ENCODE measurements around the gene TMEM141.
"Not testable (repeated sequence)": the region's sequence is repeated elsewhere in the genome, so short reads cannot be mapped to it uniquely, and the experiment has no call there.

TMEM141 gene

DNA sequence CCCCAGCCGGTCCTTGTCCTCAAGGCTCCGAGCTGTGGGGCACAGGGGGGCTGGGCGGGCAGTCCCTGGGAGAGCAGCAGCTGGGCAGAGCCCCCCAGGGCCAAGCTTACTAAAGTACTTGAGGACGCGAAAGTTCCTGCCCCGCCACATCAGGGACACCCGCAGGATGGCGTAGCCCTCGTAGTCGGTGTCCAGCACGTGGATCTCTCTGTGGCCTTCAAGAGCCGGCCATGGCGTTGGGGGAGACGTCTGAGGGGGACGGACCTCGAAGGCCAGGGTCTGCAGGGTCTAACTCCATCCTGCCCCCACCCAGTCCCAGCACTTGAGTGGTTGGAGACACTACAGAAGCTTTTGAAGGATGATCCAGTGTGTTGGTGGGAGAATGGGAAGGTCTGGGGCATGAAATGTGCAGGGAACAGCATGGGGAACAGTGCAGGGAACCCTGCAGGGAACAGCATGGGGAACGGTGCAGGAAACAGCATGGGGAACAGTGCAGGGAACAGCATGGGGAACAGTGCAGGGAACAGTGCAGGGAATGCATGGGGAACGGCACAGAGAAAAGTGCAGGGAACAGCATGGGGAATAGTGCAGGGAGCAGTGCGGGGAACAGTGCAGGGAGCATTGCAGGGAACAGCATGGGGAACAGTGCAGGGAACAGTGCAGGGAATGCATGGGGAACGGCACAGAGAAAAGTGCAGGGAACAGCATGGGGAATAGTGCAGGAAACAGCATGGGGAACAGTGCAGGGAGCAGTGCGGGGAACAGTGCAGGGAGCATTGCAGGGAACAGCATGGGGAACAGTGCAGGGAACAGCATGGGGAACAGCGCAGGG lies 35.6 kb upstream of the TMEM141 start:
- not testable (repeated sequence) for DNase-seq (ENCODE audit: low read depth, low spot score)

DNA sequence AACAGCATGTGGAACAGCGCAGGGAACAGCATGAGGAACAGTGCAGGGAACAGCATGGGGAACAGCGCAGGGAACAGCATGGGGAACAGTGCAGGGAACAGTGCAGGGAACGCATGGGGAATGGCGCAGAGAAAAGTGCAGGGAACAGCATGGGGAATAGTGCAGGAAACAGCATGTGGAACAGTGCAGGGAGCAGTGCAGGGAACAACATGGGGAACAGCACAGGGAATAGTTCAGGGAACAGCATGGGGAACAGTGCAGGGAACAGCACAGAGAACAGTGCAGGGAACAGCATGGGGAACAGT lies 35.1 kb upstream of the TMEM141 start:
- no peak for DNase-seq (ENCODE audit: low read depth, low spot score)

DNA sequence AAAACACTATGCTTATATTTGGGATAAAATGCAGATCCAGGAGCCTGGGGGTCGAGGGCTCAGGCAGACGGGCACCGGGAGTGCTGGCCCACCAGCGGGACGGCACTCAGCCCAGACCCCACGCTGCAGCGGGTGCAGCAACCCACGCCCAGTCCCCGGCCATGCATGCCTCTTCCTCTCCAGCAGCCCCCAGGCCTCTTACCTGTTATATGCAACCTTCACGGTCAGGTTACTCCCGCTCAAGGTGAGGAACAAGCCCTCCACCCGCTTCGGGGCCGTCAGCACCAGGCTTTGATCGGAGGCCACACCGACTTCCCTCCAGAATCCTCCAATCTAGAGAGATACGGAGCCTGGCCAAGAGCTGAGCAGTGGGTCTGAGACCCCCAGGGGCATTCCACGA lies 34.3 kb upstream of the TMEM141 start:
- DNase-seq (ENCODE audit: low read depth, low spot score) = no peak

DNA sequence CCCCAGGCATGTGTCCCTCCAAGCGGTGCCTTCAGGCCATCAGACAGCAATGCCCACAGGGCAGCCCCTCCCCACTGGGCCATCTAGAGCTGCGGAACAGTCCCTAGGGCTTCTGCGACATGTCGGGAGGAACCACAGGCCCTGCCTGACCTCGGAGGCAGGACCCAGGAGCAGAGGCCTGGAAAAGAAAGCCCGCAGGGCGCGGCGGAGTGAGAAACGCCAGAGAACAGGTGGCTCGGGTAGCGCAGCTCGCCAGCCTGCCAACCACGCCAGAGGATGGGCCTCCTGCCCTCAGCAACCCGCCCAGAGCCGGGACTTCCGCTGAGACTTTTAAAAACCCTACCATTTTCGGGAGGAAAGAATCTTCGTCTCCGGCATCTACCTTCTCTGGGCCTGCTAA lies 33.8 kb upstream of the TMEM141 start:
- no peak for DNase-seq (ENCODE audit: low read depth, low spot score)

DNA sequence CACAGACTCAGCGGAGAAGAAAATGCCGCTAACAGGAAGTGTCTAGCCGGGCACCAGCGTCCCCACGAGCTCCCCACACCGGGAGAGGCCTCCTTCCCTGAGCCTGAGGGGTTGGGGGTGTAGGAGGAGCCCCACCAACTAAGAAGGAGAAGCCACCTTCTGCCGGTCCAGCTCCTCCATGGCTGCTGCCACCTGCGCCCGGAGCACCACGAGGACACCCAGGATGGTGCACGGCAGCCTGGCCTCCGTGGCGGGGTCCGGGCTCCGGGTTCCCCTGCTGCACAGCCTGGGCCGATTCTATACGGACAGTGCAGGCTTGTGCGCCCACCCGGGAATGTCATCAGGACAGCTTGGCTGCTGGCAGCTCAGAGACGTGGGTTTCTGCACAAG lies 33.4 kb upstream of the TMEM141 start:
- no peak for DNase-seq (ENCODE audit: low read depth, low spot score)

DNA sequence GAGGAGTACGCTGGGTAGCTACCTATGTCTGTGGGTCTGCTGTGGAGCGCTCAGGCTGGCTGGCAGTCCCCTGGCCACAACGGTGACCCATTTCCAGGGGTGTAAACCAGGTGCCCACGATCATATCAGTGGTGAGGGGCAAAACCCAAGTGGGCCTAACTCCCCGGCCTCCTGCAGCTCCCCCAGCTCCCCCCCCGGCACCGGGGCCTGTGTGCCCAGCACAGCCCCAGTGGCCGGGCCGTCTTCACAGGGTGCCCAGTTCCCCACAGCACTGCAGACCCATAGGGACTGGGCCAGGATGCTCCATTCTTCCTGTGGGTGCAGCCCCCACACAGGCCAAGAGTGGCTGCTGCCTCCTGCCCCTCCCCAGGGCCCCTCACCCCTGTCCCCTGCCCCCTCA lies 32.1 kb upstream of the TMEM141 start:
- DNase-seq (ENCODE audit: low read depth, low spot score) = no peak

DNA sequence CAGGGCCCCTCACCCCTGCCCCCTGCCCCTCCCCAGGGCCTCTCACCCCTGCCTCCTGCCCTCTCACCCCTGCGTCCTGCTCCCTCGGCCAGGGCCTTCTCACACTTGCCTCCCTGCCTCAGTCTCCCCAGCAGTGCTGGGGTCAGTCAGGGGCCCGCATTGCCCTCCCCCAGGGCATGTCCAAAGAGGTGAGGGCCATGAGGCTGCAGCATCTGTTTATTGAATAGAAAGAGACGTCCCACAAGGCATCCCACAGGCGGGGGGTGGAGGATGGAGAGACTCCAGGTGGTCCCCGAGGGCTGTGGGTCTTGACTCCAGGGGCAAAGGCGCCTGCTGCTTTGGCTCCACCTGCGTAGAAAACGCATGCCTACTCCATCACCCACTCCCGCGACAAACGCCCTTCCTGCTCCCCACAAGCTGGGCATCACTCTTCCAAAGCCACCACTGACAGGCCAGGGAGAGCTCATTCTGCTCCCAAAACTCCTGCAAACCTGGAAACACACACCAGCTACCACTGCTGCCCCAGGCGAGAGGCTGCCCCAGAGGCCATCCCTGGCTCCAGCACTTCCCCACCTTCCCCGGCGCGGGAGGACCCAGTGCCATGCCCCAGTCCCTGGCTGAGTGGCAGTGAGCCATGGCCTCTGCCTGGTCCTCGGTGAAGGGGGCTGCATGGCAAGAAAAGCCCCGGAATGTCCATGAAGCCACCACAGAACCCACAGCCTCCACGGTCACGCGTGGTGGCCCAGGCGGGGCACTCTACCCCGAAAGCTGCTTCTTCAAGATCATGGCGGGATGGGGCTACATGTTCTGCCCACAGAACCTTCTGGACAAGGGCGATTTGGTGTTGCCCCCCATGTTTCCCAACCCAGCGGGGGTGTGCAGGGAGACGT lies 31.5 kb upstream of the TMEM141 start:
- DNase-seq (ENCODE audit: low read depth, low spot score) = no peak

DNA sequence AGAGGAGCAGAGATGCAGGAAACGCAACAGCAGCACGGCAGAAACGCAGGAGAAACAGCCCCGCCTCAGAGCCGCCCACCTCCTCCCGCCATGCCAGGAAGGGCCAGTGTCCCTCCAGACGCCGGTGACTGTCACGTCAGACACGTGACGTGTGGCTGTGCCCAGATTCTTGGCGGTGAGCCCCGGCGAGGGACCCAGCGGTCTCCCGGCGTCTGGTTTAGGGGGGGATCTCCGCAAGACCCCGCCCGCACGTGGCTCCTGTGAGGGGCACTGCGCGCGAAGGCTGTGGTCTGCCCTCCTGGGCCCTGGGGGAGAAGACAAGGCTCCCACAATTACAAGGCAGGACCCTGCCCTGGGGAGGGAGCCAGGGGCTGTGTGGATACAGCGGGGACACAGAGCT lies 30.7 kb upstream of the TMEM141 start:
- peak; percentile 36 for DNase-seq (ENCODE audit: low read depth, low spot score)

DNA sequence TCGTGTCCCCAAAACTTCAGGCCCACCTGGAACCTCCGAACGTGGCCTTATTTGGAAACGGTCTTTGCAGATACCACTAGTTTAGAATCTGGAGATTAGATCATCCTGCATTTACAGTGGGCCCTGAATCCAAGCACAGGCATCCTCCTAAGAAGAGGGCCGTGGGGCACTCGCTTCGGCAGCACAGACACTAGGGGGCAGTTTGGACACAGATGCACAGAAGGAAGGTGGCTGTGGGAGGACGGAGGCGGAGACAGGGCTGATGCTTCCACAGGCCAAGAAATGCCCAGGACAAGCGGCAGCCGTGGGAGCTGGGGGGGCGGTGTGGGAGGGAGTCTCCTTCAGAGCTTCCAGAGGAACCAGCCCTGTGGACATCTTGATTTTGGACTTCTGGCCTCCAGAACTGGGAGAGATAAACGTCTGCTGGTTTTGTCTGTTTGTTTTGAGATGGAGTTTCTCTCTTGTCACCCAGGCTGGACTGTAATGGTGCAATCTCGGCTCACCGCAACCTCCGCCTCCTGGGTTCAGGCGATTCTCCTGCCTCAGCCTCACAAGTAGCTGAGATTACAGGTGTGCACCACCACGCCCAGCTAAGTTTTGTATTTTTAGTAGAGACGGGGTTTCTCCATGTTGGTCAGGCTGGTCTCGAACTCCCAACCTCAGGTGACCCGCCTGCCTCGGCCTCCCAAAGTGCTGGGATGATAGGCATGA lies 30.2 kb upstream of the TMEM141 start:
- DNase-seq (ENCODE audit: low read depth, low spot score) = peak; percentile 73

DNA sequence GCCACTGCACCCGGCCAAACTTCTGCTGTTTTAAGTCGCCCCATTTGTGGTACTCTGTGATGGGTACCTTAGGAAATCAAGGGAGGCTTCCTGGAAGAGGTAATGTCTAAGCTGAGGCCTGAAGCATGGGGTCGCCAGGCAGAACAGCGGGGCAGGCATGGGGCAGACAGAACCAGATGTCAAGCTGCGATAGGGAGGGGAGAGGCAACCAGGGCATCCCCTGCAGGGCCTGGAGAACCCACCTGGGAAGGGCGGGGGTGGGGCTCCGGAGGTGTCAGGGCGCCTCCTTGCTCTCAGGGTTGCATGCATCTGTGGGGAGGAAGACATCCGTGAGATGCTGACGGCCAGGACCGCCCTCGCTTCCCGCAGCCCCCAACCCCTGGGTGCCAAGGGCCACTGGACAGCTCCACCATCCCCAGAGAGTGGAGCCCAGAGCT lies 29.6 kb upstream of the TMEM141 start:
- DNase-seq (ENCODE audit: low read depth, low spot score) = no peak

DNA sequence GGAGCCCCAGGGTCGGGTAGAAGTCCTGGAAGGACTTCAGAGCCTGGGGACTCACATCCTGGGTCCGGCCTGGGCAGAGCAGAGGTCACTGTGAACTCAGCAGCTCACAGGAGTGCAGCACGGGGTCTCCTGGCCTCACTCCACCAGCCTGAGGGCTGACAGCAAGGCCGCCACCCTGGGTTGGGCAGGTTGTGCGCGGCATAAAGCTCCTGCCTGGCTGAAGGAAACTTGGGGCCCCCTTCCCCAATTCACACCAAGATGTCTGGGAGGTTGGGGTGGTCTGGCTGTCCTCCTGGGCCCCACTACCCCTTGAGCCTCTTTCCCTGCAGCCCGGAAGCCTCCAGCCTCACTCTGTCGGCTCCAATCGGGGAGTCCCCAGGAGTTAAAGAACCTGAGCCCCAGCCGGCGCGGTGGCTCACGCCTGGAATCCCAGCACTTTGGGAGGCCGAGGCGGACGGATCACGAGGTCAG lies 28.9 kb upstream of the TMEM141 start:
- peak; percentile 43 for DNase-seq (ENCODE audit: low read depth, low spot score)

DNA sequence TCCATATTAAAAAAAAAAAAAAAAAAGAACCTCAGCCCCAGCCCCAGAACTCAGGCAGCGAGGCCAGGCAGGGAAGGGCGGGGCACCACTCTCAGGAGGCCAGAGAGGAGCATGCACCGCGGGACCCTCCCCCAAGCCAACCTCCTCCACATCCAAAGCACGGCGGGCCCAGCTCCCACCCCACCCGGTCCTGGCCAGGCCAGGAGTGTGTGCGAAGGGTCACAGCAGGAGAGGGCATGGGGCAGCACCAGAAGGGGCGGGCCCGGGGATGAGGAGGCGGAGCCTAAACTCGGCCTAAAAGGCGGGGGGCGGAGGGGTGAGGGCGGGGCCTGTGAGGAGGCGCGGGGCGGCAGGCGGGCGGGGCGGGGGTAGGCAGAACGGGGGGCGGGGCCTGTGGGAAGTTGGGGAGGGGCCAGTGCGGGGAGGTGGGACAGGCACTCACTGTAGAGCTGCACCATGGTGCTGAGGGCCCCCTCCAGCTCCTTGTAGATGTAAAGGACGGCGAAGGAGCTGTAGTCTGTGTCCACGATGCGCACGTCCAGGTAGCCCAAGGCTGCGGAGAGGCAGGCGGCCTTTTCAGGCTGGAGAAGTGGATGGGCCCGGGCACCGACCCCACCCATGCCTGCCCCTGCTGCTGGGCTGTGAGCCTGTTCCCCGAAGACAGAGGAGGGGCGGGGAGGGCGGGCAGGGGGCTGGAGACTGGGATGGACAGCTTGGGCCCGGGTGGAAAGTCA lies 28.1 kb upstream of the TMEM141 start:
- peak; percentile 96 for DNase-seq (ENCODE audit: low read depth, low spot score)

DNA sequence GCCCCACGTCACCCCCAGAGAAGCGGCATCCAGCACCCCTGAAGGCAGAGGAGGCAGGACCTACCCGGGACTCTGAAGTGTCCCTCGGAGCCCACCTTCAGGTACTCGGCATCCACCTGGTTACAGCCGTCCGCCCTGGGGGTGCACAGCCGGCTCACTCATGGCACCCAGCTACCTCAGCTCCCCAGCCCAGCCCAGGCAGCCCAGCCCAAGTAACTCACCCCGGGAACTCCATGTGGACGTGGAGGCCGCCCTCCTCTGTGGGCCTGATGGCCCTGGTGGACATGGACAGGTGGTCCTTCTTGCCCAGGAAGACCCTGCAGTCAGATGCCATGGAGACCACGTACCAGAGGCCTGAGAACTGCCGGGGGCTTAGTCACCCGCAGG lies 27.5 kb upstream of the TMEM141 start:
- DNase-seq (ENCODE audit: low read depth, low spot score) = no peak

DNA sequence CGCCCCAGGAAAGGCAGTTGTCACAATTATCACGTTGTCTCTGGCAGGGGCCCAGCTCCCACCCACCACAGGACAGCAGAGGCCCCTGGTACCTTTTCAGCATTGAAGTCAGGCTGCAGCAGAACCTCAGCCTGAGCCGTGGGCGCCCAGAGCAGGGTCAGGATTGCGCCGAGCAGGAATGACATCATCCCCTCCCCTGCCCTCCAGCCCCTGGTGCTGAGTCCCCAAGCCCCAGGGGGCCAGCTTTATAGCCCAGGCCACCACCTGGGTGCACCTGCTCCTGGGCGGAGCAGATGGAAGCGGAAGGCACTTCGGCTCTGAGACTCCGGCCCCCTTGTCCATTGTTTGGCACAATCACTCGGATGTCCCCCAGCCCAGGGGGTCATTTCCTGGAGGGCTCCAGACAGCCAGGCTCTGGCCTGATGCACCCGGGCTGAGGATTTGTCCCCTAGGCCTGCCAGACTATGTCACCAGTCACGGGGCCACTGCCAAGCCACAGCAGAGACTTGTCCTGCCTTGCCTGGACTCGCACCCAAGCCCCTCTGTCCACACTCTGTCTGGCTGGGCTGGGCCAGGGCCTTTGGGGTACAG lies 26.7 kb upstream of the TMEM141 start, which contains the start of gene LCN15:
LCN15 (minus strand) TSS at position 218 of the 591 bp plus-strand sequence; CDS start at position 188, 30 bp downstream.
- peak; percentile 46 for DNase-seq (ENCODE audit: low read depth, low spot score)

DNA sequence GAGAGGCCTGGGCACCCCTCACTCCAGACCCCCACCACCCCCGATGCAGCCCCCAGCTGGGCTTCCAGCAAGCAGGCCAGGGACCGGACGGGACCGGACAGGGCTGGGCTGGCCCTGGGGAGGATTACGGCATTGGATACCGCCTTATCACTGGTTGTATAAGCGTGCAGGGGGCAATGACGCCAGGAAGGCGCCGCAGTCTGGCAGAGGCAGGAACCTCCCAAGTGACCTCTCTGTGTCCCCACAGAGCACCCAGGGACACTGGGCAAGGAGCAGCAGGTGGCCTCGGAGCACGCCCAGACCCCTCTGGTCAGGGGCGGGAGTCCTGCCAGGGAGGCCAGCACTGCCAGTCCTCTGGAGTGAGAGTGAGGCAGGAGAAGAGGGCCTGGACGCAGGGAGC lies 26.1 kb upstream of the TMEM141 start:
- no peak for DNase-seq (ENCODE audit: low read depth, low spot score)

DNA sequence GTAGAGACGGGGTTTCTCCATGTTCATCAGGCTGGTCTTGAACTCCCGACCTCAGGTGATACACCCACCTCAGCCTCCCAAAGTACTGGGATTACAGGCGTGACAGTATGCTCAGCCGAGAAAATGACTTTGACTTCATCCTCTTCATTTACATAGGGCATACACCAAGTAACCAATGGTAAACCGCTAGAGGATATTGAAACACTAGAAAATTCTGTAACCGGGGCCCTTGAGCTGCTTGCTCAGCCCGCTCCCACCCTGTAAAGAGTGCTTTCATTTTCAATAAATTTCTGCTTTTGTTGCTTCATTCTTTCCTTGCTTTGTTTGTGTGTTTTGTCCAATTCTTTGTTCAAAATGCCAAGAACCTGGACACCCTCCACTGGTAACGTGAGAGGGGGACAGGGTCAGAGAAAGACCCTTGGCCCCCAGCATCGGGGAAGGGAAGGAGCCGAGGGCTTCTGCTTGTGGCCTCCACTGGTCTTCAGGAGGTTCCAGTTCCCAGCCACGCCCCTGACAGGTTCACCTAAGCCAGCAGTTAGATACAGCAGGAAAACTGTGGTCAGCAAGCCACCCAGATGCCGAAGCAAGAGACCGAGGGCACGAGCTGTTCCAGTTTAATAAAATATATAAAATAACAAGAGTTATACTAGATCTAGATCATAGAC lies 25.3 kb upstream of the TMEM141 start:
- not testable (repeated sequence) for DNase-seq (ENCODE audit: low read depth, low spot score)

DNA sequence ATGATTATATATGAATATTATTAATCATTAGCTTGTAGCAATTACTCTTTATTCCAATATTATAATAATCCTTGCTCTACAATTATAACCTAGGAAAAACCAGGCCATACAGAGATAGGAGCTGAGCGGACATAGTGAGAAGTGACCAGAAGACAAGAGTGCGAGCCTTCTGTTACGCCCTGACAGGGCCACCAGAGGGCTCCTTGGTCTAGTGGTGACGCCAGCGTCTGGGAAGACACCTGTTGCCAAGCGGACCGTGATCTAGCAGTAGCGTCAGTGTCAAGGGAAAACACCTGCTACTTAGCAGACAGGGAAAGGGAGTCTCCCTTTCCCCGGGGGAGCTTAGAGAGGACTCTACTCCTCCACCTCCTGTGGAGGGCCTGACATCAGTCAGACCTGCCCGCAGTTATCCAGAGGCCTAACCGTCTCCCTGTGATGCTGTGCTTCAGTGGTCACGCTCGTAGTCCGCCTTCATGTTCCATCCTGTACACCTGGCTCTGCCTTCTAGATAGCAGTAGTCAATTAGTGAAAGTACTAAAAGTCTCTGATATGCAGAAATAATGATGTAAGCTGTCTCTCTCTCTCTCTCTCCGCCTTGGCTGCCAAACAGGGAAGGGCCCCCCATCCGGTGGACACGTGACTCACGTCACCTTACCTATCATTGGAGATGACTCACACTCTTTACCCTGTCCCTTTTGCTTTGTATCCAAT lies 24.6 kb upstream of the TMEM141 start:
- DNase-seq (ENCODE audit: low read depth, low spot score) = peak; percentile 70

DNA sequence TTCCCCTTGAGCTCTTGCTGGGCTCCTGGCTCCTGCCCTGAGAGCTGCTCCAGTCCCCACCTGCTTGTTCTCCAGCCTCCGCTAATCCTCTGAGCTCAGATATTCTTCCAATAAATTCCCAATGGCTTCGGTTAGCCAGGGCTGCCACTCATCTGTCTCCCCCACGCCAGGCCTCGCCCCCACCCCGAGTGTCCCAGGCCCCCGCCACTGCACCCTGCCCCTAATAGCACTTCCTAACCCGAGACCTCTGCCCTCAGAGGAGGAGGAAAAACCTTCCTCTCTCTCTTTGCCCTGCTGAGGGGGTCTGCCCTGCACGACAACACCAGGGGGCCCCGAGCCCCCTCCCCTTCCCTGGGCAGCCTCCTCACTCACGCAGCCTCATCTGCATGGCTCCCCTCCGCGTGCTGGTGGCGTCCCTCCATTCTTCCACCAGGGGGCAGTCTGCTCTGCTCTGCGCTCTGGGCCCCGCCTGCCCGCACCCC lies 21.4 kb upstream of the TMEM141 start:
- DNase-seq (ENCODE audit: low read depth, low spot score) = peak; percentile 71

DNA sequence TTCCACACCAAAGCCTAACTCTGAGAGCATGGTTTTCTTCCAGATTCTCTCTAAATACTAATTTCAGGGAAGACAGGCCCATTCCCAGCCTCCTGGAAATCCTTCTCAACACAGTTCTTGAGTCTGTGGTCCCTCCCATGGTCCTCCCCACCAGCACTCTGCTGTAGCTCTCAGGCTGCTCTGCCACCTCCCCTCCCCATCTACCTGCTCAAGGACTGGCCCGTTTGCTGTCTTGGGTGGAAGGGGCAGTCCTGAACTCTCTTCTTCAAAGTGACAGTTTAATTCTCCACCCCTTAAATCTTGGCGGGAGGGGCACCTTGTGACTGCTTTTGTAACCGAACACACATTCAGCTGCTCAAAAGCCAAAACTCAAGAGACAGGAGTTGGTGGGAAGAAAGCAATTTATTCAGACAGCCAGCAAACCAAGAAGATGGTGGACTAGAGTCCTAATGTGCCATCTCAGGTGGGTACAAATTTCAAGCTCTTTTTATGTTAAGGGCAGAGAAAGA lies 19.2 kb upstream of the TMEM141 start:
- DNase-seq (ENCODE audit: low read depth, low spot score) = no peak
